SK-N-MC (cell line): ENCODE results near the gene KRT76.

Experiments
- EZH2 ChIP-seq: fragments of 200-600 bp; sonication (generic); IDR thresholded peaks from one replicate; pipeline ENCODE4 v1.6.1; 2017; ENCODE audit warnings: antibody characterized with exemption
- FOXP2 ChIP-seq: optimal IDR thresholded peaks from 2 replicates; pipeline ENCODE3; 2011; ENCODE audit warnings: mild to moderate bottlenecking, moderate library complexity; ENCODE audit not compliant: insufficient read depth; ENCODE audit errors: extremely low read length, control extremely low read depth
- POLR2AphosphoS5 ChIP-seq: IDR thresholded peaks from 2 replicates; pipeline ENCODE4 v1.6.1; 2012; ENCODE audit warnings: mild to moderate bottlenecking, low read depth, low read length, borderline replicate concordance

DNA sequence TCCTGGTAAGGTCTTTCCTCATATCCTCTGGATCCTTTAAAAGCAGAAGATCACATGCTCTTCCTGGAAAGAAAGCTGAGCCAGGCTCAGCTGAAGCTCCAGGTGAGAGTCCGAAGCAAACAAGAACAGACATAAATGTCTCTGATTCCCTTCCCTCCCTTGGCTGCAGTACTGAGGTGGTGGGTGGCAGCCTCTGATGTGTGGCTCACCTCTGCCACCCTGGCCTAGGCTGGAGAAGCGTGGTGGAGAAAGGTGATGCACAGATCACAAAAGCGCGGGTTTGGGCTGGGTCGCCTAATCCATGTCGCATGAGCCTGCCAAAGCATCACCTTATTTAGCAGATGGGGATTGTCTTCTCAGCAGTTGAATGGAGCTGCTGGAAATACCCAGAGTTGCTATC is 2.8 kb upstream of the KRT76 start:
- TF ChIP-seq POLR2AphosphoS5 (no peak), FOXP2 (no peak), EZH2 (no peak)
